Endothelial cell of umbilical vein (primary cell): ENCODE measurements around the gene AGMO.

ENCODE experiments used
- CTCF ChIP-seq, 2 donors: IDR thresholded peaks; 1 replicate in 1 of 2; 2 replicates in 1 of 2; pipeline ENCODE4 v1.5.1; 2011; ENCODE audit warnings: low read length in 2 of 2, mild to moderate bottlenecking in 2 of 2, moderate library complexity in 2 of 2, control low read depth in 1 of 2, inconsistent platforms in 1 of 2, low read depth in 1 of 2; ENCODE audit not compliant: insufficient read depth in 1 of 2; ENCODE audit errors: extremely low read depth in 1 of 2
- POLR2A ChIP-seq: IDR thresholded peaks from 2 replicates; pipeline ENCODE4 v1.6.1; 2012; ENCODE audit warnings: low read depth, mild to moderate bottlenecking, control low read depth, low read length
- TF ChIP-seq, protein P1 (sequence below): IDR thresholded peaks from 2 replicates; pipeline ENCODE4 v1.6.1; 2011; ENCODE audit not compliant: insufficient read depth, insufficient read length

DNA sequence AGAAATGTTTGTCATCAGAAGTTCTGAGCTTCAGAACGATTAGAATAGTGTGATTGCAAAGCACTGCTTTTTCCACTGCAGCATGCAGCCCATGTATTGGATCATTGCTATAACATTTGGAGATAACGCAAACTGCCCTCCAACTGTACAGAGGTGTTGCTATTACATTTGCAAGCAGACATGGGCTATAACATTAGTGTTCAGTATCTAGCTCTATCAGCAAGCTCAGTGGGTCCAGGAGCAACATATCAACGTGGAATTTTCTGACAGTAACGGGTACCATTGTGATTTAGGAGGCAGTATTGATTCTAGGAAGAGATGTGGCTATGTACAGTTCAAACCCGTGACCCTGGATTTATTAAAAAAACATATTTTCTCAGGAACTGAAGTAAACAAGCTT, 75.8 kb downstream of the AGMO start:
- no peak for TF ChIP-seq POLR2A
- no peak for TF ChIP-seq CTCF (IDR thresholded peaks at IDR 0.05; ENCODE audit: extremely low read depth in 1 of 2, insufficient read depth in 1 of 2, low read depth in 1 of 2, low read length in 2 of 2)
- TF ChIP-seq, protein P1, sequence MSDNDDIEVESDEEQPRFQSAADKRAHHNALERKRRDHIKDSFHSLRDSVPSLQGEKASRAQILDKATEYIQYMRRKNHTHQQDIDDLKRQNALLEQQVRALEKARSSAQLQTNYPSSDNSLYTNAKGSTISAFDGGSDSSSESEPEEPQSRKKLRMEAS: no peak
